Erythroblast (primary cell): ENCODE data around the gene MAPK14.

Source experiments
- DNase-seq, 2 experiments: peaks; one replicate each; lab custom pipeline; 2025; lab: John Stamatoyannopoulos, UW
- GATA1 ChIP-seq: IDR thresholded peaks from 2 replicates; pipeline ENCODE4 v1.6.1; 2011; ENCODE audit warnings: low read depth, mild to moderate bottlenecking, control low read depth, low read length, moderate library complexity
- POLR2A ChIP-seq: IDR thresholded peaks from 2 replicates; pipeline ENCODE4 v1.6.1; 2011; ENCODE audit warnings: mild to moderate bottlenecking, low read length

The MAPK14 gene

GRCh38 chr6:36094753-36095496, 67.3 kb downstream of the MAPK14 start:
- peak; percentile 87 to 94 for DNase-seq
- TF ChIP-seq POLR2A (no peak), GATA1 (no peak)

DNA sequence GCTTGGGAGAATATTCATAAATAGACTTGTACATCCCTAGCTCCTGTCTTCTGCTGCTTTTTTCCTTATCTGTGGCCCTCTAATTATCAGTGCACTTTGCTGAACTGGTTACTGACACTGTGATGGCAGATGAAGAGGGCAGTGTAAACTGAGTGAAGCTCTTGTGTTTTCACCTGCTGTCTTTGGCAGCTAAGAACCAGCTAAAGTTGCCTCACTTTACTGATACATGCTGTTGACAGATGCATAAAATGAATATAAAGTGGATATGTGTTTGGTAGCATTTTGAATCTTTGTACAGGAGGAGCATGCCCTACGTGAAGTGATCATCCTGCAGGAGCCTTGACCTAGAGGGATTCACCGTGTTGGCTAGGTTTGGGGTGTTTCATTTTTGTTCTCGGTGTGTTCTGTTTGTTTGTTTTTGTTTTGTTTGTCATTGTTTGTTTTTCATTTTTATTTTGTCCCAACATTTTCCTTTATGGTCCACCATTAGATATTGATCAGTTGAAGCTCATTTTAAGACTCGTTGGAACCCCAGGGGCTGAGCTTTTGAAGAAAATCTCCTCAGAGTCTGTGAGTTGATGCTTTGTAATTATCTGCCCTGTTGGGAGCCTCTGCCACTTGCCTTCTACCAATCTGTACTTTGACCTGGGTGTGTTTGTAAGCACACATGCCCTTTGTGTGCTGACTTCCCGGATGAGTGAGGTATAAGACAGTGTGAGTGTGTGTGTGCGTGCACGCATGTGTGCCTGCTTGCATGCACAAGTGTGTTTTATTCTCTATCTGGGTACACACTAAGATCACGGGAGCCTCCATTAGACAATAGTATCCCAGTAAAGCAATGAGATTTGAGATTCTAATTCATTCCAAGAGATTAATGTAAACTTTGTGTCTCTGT, 68.1 kb downstream of the MAPK14 start:
- TF ChIP-seq POLR2A (no peak), GATA1 (no peak)
- DNase-seq = peak in 1 of 2 experiments; percentile 32

DNA sequence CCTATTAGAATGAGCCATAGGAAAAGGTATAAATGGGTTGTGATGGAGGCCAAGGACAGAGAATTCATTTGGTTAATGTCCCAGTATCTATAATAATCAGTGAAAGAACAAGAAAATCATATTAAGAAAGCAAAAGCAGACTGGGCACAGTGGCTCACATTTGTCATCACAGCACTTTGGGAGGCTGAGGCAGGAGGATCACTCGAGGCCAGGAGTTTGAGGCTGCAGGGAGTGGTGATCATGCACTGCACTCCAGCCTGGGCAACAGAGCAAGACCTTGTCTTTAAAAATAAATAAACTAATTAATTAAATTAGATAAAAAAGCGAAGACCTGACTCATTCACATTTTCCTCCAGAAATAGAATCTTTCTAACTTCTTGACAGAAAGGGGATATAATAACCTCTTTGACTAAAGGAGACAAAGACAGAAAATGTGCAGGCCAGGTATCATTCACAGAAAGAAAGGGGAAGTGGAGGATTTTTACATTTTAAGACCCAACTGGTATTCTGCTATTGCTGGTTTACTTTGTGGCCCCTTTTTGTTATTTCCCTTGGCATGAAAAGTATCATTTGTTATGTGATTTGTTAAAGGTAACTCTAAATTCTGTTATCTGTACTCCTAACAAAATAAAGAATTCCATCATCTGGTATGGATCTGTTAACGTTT, 70.8 kb downstream of the MAPK14 start:
- no peak for DNase-seq
- no peak for TF ChIP-seq GATA1
- TF ChIP-seq POLR2A = no peak

- TF ChIP-seq GATA1 = no peak
- peak; percentile 65 to 79 for DNase-seq
These were observed 71.5 kb downstream of the MAPK14 start for GRCh38 chr6:36098920-36099647.

DNA sequence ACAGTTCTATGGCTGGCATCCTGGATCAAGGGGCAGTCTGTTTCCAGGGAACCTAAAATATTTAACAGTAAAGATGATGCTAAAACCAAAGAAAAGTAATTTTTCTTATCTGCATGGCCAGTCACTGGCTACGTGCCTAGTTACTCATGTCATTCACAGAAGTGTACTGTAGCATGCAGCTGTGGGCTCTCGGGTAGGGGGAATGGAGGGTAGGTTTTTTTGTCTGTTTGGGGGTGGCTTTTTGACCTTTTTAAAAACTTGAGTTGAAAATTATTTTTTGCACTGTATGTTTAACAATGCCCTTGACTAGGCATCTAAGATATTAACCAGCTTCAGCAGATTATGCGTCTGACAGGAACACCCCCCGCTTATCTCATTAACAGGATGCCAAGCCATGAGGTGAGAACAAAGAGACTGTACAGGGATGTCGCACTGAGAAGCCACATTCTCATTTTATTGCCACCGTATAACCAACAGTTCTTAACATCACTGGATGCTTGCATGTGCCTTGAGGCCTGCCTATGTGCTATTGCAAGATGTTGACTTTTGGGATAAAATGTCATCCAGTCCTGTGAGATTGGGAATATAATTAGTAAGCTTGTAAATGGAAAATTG, 72.4 kb downstream of the MAPK14 start:
- peak; percentile 83 to 84 for DNase-seq

GRCh38 chr6:36101691-36102090, 74.1 kb downstream of the MAPK14 start:
- TF ChIP-seq POLR2A (no peak), GATA1 (no peak)
- DNase-seq = no peak

More for the DNA sequence above, 72.4 kb downstream of the MAPK14 start:
- TF ChIP-seq POLR2A (peak; percentile 38), GATA1 (no peak)

- TF ChIP-seq GATA1 = no peak
- TF ChIP-seq POLR2A = no peak
- DNase-seq = no peak
These were observed 75.2 kb downstream of the MAPK14 start for GRCh38 chr6:36102853-36103252.

- DNase-seq = peak in 1 of 2 experiments; percentile 47
- TF ChIP-seq POLR2A = no peak
- TF ChIP-seq GATA1 = no peak
These were observed 77.2 kb downstream of the MAPK14 start for GRCh38 chr6:36104836-36105235.

GRCh38 chr6:36109092-36109491, 81.5 kb downstream of the MAPK14 start:
- TF ChIP-seq GATA1 (no peak), POLR2A (no peak)
- DNase-seq = no peak

DNA sequence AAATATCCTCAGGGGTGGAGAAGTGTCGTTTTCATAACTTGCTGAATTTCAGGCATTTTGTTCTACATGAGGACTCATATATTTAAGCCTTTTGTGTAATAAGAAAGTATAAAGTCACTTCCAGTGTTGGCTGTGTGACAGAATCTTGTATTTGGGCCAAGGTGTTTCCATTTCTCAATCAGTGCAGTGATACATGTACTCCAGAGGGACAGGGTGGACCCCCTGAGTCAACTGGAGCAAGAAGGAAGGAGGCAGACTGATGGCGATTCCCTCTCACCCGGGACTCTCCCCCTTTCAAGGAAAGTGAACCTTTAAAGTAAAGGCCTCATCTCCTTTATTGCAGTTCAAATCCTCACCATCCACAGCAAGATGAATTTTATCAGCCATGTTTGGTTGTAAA, 82.4 kb downstream of the MAPK14 start:
- TF ChIP-seq POLR2A (no peak), GATA1 (no peak)
- DNase-seq = no peak

DNA sequence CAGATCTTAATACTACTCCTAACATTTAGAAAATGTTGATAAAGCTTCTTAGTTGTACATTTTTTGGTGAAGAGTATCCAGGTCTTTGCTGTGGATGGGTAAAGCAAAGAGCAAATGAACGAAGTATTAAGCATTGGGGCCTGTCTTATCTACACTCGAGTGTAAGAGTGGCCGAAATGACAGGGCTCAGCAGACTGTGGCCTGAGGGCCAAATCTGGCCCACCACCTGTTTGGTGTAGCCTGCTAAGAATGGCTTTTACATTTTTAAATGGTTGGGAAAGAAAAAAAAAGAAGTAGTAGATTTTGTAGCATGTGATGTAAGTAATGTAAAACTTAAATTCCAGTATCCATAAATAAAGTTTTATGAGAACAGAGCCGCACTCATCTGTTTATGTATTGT, 83.3 kb downstream of the MAPK14 start:
- no peak for TF ChIP-seq POLR2A
- TF ChIP-seq GATA1 = no peak
- DNase-seq = peak; percentile 35 to 57

- DNase-seq = no peak
- TF ChIP-seq POLR2A (no peak), GATA1 (no peak)
These were observed 83.9 kb downstream of the MAPK14 start for GRCh38 chr6:36111526-36111925.

GRCh38 chr6:36113049-36113448, 85.4 kb downstream of the MAPK14 start:
- no peak for TF ChIP-seq POLR2A
- no peak for TF ChIP-seq GATA1
- DNase-seq = no peak
